Vagina (tissue), 2 donors: Measurements from ENCODE around the gene MYO1H.

Experiments used
- CTCF ChIP-seq, 3 experiments: fragments of 450-650 bp in 2 of 3; fragments of 200-600 bp in 1 of 3; sonication (generic) in 1 of 3; IDR thresholded peaks; one replicate each; pipeline ENCODE4 v1.5.1; 2017 to 2019; ENCODE audit warnings: antibody characterized with exemption in 3 of 3, mild to moderate bottlenecking in 2 of 3, moderate library complexity in 2 of 3
- POLR2A ChIP-seq, 2 donors: fragments of 450-650 bp; IDR thresholded peaks; one replicate each; pipeline ENCODE4 v1.6.1; 2017; ENCODE audit warnings: antibody characterized with exemption in 2 of 2, mild to moderate bottlenecking in 2 of 2, moderate library complexity in 2 of 2
- POLR2AphosphoS5 ChIP-seq, 2 donors: sonication (generic); formaldehyde crosslinking; IDR thresholded peaks; one replicate each; pipeline ENCODE4 v1.9.0; 2017; ENCODE audit warnings: antibody characterized with exemption in 2 of 2, mild to moderate bottlenecking in 2 of 2, low read depth in 1 of 2; ENCODE audit not compliant: insufficient read depth in 1 of 2

GRCh38 chr12:109466305-109466704, 118.6 kb downstream of the MYO1H start:
- TF ChIP-seq CTCF (IDR thresholded peaks at IDR 0.05) (no peak), POLR2A (IDR thresholded peaks at IDR 0.05) (no peak), POLR2AphosphoS5 (IDR thresholded peaks at IDR 0.05; ENCODE audit: insufficient read depth in 1 of 2, low read depth in 1 of 2) (no peak)
